Erythroblast (primary cell): ENCODE data around the gene KRTAP6-3.

Experiments
- GATA1 ChIP-seq: IDR thresholded peaks from 2 replicates; pipeline ENCODE4 v1.6.1; 2011; ENCODE audit warnings: low read depth, mild to moderate bottlenecking, control low read depth, low read length, moderate library complexity
- POLR2A ChIP-seq: IDR thresholded peaks from 2 replicates; pipeline ENCODE4 v1.6.1; 2011; ENCODE audit warnings: mild to moderate bottlenecking, low read length

GRCh38 chr21:30561957-30562356, 30.3 kb upstream of the KRTAP6-3 start:
- TF ChIP-seq POLR2A (no peak), GATA1 (no peak)
